Neutrophil (primary cell): ENCODE measurements around the gene CRAMP1.

ENCODE experiments used
- H3K27ac ChIP-seq: fragments of 200-600 bp; sonication (generic); 2 replicates; pipeline ENCODE4 v1.5.1; 2016; ENCODE audit warnings: mild to moderate bottlenecking, moderate library complexity
- H3K27me3 ChIP-seq: fragments of 200-600 bp; sonication (generic); 2 replicates; pipeline ENCODE4 v1.6.0; 2016; ENCODE audit warnings: mild to moderate bottlenecking
- H3K36me3 ChIP-seq: fragments of 200-600 bp; sonication (generic); 2 replicates; pipeline ENCODE4 v1.5.1; 2017
- H3K4me1 ChIP-seq, 2 experiments: fragments of 200-600 bp in 1 of 2; sonication (generic) in 1 of 2; 1 replicate in 1 of 2; 2 replicates in 1 of 2; pipeline versions ENCODE4 v1.5.1 to v1.6.1; 2013 to 2016; ENCODE audit warnings: low read depth in 1 of 2, low read length in 1 of 2, mild to moderate bottlenecking in 1 of 2, moderate library complexity in 1 of 2; ENCODE audit not compliant: control insufficient read depth in 1 of 2, insufficient read depth in 1 of 2
- H3K4me3 ChIP-seq, 2 experiments: fragments of 200-600 bp in 1 of 2; sonication (generic) in 1 of 2; 1 replicate in 1 of 2; 2 replicates in 1 of 2; pipeline ENCODE4 v1.5.1; 2013 to 2016; ENCODE audit warnings: low read depth in 1 of 2, low read length in 1 of 2, mild to moderate bottlenecking in 1 of 2, moderate library complexity in 1 of 2
- H3K9me3 ChIP-seq: fragments of 200-600 bp; sonication (generic); 2 replicates; pipeline ENCODE4 v1.5.1; 2016
- TF ChIP-seq, protein P1 (sequence below): fragments of 200-600 bp; sonication (generic); IDR thresholded peaks from 2 replicates; pipeline ENCODE4 v1.5.1; 2016; ENCODE audit warnings: antibody characterized with exemption

CRAMP1 gene

DNA sequence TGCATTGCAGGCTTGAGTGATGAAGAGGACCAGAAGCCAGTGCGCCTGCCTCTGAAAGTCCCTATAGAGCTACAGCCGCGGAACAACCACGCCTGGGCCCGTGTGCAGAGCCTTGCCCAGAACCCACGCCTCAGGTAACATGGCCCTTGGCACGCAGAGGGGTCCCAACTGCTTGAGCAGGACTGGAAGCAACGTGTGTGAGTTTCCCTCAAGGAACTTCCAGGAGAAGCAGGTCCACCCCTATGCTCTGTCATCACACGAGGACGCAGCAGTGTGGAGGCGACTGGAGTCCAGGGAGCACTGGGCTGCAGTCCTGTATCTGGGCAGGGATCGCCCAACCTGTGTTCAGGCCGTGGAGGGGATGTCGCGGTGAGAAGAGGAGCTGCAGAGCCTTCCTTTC, 40.9 kb downstream of the CRAMP1 start:
- H3K9me3 ChIP-seq, result no peaks in the 10 kb centered on the region
- H3K36me3 ChIP-seq, result peaks cover 53% of the 10 kb centered on the region
- no peaks in the 10 kb centered on the region for H3K4me1 ChIP-seq
- TF ChIP-seq, protein P1, sequence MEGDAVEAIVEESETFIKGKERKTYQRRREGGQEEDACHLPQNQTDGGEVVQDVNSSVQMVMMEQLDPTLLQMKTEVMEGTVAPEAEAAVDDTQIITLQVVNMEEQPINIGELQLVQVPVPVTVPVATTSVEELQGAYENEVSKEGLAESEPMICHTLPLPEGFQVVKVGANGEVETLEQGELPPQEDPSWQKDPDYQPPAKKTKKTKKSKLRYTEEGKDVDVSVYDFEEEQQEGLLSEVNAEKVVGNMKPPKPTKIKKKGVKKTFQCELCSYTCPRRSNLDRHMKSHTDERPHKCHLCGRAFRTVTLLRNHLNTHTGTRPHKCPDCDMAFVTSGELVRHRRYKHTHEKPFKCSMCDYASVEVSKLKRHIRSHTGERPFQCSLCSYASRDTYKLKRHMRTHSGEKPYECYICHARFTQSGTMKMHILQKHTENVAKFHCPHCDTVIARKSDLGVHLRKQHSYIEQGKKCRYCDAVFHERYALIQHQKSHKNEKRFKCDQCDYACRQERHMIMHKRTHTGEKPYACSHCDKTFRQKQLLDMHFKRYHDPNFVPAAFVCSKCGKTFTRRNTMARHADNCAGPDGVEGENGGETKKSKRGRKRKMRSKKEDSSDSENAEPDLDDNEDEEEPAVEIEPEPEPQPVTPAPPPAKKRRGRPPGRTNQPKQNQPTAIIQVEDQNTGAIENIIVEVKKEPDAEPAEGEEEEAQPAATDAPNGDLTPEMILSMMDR, result no peak
- no peak overlapping the region for H3K4me3 ChIP-seq
- H3K27me3 ChIP-seq, result no peaks in the 10 kb centered on the region
- H3K27ac ChIP-seq, result no peak overlapping the region

DNA sequence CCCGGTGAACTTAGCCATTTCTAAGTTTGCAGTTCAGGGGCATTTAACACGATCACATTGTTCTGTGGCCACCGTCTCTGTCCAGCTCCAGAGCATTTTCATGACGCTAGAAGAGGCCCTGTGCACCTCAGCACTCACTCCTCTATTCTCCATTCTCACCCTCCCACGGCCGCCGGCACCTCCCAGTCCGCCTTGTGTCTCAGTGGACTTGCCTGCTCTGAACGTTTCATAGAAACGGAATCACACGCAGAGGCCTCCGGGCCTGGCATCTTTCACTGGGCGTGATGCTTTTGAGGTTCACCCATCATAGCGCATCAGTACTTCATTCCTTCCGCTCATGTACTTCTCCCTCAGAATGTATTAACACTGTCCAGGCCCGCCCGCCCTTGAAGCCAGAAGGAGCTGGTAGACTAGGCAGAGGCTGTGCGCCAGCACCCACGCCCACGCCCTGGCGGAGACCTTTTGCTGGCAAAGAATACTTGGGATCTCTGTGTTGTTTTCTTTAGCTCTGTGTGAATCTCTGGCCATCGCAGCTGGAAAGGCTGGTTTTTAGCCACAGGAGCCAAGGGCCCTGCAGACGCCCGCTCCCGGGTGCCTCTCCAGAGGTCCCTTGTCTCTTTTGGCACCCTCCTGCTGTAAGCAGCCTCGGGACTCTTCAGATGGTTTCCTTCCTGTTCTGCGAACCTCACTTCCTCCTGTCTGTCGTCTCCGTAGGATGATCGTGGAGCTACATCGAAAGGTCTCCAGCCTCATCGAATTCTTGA, 42.5 kb downstream of the CRAMP1 start:
- H3K27me3 ChIP-seq, result no peaks in the 10 kb centered on the region
- H3K27ac ChIP-seq, result no peak overlapping the region
- H3K4me1 ChIP-seq, result no peaks in the 10 kb centered on the region
- no peaks in the 10 kb centered on the region for H3K9me3 ChIP-seq
- no peak overlapping the region for H3K4me3 ChIP-seq
- peaks cover 64% of the 10 kb centered on the region for H3K36me3 ChIP-seq
- TF ChIP-seq, protein P1, result no peak

DNA sequence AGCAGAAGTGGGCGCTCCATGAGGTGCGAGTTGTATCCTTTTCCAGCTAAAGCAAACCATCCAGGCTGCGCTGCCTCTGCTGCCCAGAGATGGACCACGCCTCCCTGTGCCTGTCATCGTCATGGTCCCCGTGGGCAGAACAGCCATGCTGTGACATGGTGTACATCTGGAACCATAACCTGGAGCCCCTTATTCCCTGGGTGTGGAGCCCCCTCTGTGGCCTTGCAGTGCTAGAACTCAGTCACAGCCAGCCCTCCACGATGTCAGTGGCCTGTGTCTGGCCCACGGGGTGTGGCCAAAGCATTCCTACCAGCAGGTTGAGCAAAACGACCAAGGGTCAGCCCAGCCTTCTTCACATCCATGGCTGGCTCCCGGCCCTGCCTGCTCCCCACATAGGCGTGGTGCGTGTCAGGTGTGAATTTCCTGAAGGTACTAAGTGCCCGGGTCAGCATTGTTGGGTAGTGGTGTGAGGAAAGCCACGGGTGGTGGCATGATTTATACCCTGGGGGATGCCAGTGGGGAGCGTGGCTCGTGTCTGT, 43.2 kb downstream of the CRAMP1 start:
- Histone ChIP-seq H3K27ac (no peak overlapping the region), H3K4me1 (no peaks in the 10 kb centered on the region), H3K9me3 (no peaks in the 10 kb centered on the region), H3K4me3 (no peak overlapping the region), H3K36me3 (peaks cover 70% of the 10 kb centered on the region), H3K27me3 (no peaks in the 10 kb centered on the region)
- TF ChIP-seq, protein P1, result no peak

DNA sequence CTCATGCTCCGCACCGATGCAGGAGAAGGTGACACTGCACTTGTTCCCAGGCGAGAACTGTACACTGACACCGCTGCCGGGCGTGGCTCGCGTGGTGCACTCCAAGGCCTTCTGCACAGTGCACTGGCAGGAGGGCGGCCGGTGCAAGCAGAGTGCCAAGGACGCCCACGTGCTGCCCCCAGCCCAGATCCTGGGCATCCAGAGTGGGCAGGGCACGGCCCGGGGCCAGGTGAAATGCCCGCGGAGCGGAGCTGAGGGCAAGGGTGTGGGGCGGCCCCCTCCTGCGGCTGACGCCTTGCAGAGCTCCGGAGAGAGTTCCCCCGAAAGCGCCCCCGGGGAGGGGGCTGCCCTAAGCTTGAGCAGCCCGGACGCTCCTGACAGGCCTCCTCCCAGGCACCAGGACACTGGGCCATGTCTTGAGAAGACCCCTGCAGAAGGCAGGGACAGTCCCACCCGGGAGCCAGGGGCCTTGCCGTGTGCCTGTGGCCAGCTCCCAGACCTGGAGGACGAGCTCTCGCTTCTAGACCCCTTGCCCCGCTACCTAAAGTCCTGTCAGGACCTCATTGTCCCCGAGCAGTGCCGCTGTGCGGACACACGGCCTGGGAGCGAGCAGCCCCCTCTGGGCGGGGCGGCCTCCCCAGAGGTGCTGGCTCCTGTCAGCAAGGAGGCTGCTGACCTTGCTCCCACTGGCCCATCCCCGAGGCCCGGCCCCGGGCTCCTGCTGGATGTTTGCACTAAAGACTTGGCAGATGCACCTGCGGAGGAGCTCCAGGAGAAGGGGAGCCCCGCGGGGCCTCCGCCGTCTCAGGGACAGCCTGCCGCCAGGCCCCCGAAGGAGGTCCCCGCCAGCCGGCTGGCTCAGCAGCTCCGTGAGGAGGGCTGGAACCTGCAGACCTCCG, 44.0 kb downstream of the CRAMP1 start:
- Histone ChIP-seq H3K9me3 (no peaks in the 10 kb centered on the region), H3K36me3 (peaks cover 76% of the 10 kb centered on the region), H3K4me3 (no peak overlapping the region), H3K4me1 (no peaks in the 10 kb centered on the region), H3K27me3 (no peaks in the 10 kb centered on the region), H3K27ac (no peak overlapping the region)
- TF ChIP-seq, protein P1, result no peak

DNA sequence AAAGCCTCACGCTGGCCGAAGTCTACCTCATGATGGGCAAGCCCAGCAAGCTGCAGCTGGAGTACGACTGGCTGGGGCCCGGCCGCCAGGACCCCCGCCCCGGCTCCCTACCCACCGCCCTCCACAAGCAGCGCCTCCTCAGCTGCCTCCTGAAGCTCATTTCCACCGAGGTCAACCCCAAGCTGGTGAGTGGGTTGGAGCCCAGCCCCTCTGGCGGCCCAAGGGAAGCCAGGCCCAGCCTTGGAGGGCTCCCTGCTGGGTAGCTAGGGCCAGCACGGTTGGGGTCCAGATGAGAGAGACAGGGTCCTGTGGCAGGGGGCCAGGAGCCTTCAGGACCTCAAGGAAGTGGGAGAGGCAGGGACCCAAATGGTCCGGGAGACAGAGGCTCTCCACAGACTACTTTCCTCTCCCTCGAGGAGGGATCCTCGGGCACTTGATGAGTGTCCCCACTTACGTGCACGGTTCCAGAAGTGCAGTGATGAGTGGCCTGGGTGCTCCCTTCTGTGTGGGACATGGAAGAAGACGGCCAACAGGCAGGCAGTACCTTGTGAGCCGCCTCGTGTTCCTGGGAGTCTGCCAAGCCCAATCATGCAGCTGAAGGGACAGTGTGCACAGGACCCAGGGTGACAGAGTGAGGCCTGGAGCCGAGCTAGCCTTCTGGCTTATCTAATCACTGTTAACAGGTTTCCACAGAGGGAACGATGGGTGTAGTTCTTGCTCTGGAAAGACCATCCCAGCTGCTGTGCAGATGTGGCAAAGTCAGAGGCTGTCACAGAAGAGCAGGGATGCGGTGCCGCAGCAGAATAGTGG, 44.9 kb downstream of the CRAMP1 start:
- Histone ChIP-seq H3K27me3 (no peaks in the 10 kb centered on the region), H3K4me1 (no peaks in the 10 kb centered on the region), H3K36me3 (peaks cover 80% of the 10 kb centered on the region), H3K9me3 (no peaks in the 10 kb centered on the region), H3K27ac (no peak overlapping the region), H3K4me3 (no peak overlapping the region)
- TF ChIP-seq, protein P1, result no peak
